ENCODE data around the gene VANGL2. TPM values are rescaled to one million over a fixed set of nuclear protein-coding genes. Genes with fewer than 3 reads are reported as not detected.

The VANGL2 gene
- total RNA-seq, 2 donors from 2014 or later: 3.6 to 7.8 TPM

- no peak for ATAC-seq
- TF ChIP-seq POLR2A (IDR thresholded peaks at IDR 0.05): no peak
- H3K4me3 ChIP-seq: no peak overlapping the region
These were observed 32.1 kb upstream of the VANGL2 start for GRCh38 chr1:160367934-160368923.

GRCh38 chr1:160369087-160369486 is 31.3 kb upstream of the VANGL2 start:
- no peak for ATAC-seq
- Histone ChIP-seq H3K27me3 (no peaks in the 10 kb centered on the region), H3K4me1 (no peaks in the 10 kb centered on the region), H3K9me3 (no peaks in the 10 kb centered on the region), H3K4me3 (no peak overlapping the region), H3K27ac (no peak overlapping the region), H3K36me3 (replicated peaks in 1 of 2; ENCODE audit: insufficient read depth in 1 of 2, low read depth in 2 of 2) (no peaks in the 10 kb centered on the region)
- TF ChIP-seq POLR2A (IDR thresholded peaks at IDR 0.05) (no peak), CTCF (IDR thresholded peaks at IDR 0.05) (no peak)
- intact Hi-C loops (cut with DNase I): no loop called here
- WGBS, 2 donors: 93 to 94% methylated on average over 1 of the region's 1 CpG
- no peak for DNase-seq

More at GRCh38 chr1:160367934-160368923, 32.1 kb upstream of the VANGL2 start:
- Histone ChIP-seq H3K27me3 (no peaks in the 10 kb centered on the region), H3K36me3 (replicated peaks in 1 of 2; ENCODE audit: insufficient read depth in 1 of 2, low read depth in 2 of 2) (no peaks in the 10 kb centered on the region), H3K27ac (no peak overlapping the region), H3K9me3 (no peaks in the 10 kb centered on the region), H3K4me1 (no peaks in the 10 kb centered on the region)
- DNase-seq: no peak
- WGBS, 2 donors: 58 to 65% methylated on average over 4 of the region's 4 CpGs
- intact Hi-C loops (cut with DNase I): no loop called here

GRCh38 chr1:160370561-160371345 is 29.6 kb upstream of the VANGL2 start:
- intact Hi-C loops (cut with DNase I): loop anchor here (10.0 kb wide), 1 partner anchor 266 kb away; no protein-coding TSS in a partner anchor

GRCh38 chr1:160371346-160371631 is 29.1 kb upstream of the VANGL2 start:
- intact Hi-C loops (cut with DNase I): loop anchor here (10.0 kb wide), 1 partner anchor 266 kb away; no protein-coding TSS in a partner anchor
- ATAC-seq (no peak), DNase-seq (no peak)
- TF ChIP-seq POLR2A (IDR thresholded peaks at IDR 0.05): no peak
- TF ChIP-seq CTCF (IDR thresholded peaks at IDR 0.05): no peak
- Histone ChIP-seq H3K4me1 (peaks cover 7% of the 10 kb centered on the region), H3K9me3 (no peaks in the 10 kb centered on the region), H3K27me3 (no peaks in the 10 kb centered on the region), H3K4me3 (no peak overlapping the region), H3K36me3 (replicated peaks in 1 of 2; ENCODE audit: insufficient read depth in 1 of 2, low read depth in 2 of 2) (no peaks in the 10 kb centered on the region), H3K27ac (no peak overlapping the region)

More at GRCh38 chr1:160370561-160371345, 29.6 kb upstream of the VANGL2 start:
- no peaks in the 10 kb centered on the region for H3K27me3 ChIP-seq
- TF ChIP-seq POLR2A (IDR thresholded peaks at IDR 0.05): no peak
- no peak for TF ChIP-seq CTCF (IDR thresholded peaks at IDR 0.05)
- H3K9me3 ChIP-seq: no peaks in the 10 kb centered on the region
- peaks cover 4% of the 10 kb centered on the region for H3K4me1 ChIP-seq
- ATAC-seq: no peak
- H3K27ac ChIP-seq: no peak overlapping the region
- WGBS, 2 donors: 73 to 80% methylated on average over 20 to 35 of the region's 42 CpGs
- no peak for DNase-seq
- H3K4me3 ChIP-seq: no peak overlapping the region
- H3K36me3 ChIP-seq (replicated peaks in 1 of 2; ENCODE audit: insufficient read depth in 1 of 2, low read depth in 2 of 2): no peaks in the 10 kb centered on the region

- H3K4me1 ChIP-seq: peaks cover 9% of the 10 kb centered on the region
- H3K4me3 ChIP-seq: no peak overlapping the region
- ATAC-seq (no peak), DNase-seq (no peak)
- H3K9me3 ChIP-seq: no peaks in the 10 kb centered on the region
- no peak for TF ChIP-seq POLR2A (IDR thresholded peaks at IDR 0.05)
- TF ChIP-seq CTCF (IDR thresholded peaks at IDR 0.05): no peak
- WGBS, 2 donors: 70 to 84% methylated on average over 4 of the region's 4 CpGs
- no peaks in the 10 kb centered on the region for H3K27me3 ChIP-seq
- intact Hi-C loops (cut with DNase I): loop anchor here (10.0 kb wide), 1 partner anchor 267 kb away; no protein-coding TSS in a partner anchor
- no peak overlapping the region for H3K27ac ChIP-seq
- no peaks in the 10 kb centered on the region for H3K36me3 ChIP-seq (replicated peaks in 1 of 2; ENCODE audit: insufficient read depth in 1 of 2, low read depth in 2 of 2)
These were observed 28.6 kb upstream of the VANGL2 start for GRCh38 chr1:160371756-160372155.
